GM19025 (cell line): ENCODE results near the gene TSPAN2.

Experiments used
- ATAC-seq: cut with Tn5 transposase; IDR thresholded peaks from one replicate; pipeline ENCODE4 v1.9.1; 2021; ENCODE audit warnings: mild to moderate bottlenecking, low read depth, moderate library complexity; ENCODE audit not compliant: unreplicated experiment

Gene TSPAN2

DNA sequence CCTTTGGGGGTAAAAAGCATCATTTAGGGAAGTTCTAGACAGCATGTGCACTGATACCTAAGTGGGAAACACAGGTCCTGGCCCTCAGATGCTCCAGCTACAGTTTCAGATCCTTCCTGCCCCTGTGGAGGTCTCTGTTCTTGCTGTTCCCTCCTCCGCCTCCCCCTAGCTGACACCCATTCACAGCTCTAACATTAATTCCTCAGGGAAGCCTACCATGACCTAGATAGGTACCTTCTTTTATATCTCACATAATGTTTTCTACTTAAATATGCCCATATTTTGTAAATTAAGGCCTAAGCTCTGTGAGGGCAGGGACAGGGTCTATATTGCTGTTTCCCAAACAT is 11.3 kb downstream of the TSPAN2 start:
- ATAC-seq: no peak

GRCh38 chr1:115077286-115077983 is 11.9 kb downstream of the TSPAN2 start:
- no peak for ATAC-seq

DNA sequence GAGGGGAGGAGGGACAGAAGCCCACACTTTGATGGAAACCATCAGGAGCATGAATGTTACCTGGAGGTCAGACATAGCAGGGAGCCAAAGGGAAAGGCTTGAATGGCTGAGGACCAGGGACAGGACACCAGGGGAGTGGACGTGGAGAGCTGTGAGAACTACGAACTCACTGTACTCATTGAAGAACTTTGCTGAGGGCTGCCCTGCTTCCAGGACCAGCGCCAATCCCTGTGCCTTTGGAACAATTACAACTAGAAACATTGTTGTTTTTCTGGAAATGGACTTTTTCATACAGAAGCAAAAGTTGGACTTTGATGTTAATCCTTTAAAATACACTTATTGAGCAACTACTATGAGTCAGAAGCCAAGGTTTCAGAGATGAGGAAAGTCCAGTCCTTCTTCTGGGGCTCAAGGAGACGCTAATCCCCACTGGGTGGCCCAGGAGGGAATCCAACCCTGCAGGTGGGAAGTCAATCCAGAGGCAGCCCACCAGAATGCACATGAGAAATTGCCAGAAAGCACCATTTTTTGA is 12.9 kb downstream of the TSPAN2 start:
- ATAC-seq: no peak

GRCh38 chr1:115074839-115075534 is 14.3 kb downstream of the TSPAN2 start:
- ATAC-seq: no peak

- ATAC-seq: no peak
These were observed 15.8 kb downstream of the TSPAN2 start for GRCh38 chr1:115073298-115074087.

DNA sequence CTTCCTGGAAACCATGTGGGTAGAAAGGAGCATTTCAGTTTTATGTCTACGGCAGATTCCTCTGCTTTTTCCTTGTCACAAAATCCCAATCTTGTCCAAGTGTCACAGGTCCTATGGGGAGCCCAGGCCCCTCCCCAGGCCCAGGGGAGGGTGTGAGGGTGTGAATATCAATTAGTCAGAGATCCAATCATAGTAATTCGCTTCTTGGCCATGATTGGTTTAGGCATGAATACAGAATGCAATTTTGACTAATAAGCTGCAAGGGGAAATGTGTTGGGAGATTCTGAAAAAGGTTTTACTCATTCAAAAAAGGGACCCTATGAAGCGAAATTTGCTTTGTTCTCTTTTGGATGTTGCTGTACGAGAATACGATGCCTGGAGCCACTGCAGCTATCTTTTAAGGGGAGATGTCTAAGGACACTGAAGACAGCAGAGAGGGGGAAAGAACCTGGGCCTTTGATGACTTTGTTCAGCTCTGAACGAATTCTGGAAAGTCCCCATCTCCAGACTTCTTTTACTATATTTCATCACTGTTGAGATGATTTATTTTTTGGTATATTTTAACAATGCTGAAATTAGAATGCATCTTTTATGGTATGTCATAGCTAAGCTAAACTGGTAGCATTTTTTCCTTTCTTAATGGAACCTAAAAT is 18.2 kb downstream of the TSPAN2 start:
- no peak for ATAC-seq

- no peak for ATAC-seq
These were observed 19.5 kb downstream of the TSPAN2 start for GRCh38 chr1:115069659-115070308.

DNA sequence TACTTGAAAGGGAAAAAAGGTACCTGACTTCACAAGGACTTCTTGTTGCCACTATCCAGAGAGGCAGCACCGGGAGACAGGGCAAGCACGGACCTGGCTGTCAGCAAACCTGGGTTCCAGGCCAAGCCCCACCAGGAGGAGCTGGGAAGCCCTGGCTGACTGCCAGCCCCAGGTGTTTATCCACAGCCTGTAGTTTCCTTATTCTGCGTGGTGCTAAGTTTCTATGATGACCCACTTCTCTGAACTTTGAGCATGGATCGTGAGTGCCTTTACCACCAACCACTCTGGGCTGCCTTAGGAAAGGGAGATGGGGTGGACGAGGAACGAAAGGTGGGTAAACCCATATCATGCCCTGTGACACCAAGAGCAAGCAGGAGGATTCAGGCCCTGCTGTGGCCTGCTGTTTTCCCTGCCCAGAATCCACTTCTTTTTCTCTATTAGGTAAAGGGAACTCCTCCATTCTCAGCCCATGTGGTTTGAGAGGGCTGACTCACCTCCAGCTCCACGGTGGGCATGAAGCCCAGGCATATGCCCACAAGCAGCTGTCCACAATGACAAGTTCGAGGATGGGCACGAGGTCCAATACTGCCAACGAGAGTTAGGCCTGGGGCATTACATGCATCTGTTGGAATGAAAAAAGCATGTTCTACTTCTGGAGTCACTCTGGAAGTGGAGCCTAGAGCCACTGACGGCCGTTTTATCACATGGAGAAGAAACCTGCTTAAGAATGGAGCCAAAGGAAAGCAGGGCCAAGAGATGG is 20.3 kb downstream of the TSPAN2 start:
- ATAC-seq: no peak

DNA sequence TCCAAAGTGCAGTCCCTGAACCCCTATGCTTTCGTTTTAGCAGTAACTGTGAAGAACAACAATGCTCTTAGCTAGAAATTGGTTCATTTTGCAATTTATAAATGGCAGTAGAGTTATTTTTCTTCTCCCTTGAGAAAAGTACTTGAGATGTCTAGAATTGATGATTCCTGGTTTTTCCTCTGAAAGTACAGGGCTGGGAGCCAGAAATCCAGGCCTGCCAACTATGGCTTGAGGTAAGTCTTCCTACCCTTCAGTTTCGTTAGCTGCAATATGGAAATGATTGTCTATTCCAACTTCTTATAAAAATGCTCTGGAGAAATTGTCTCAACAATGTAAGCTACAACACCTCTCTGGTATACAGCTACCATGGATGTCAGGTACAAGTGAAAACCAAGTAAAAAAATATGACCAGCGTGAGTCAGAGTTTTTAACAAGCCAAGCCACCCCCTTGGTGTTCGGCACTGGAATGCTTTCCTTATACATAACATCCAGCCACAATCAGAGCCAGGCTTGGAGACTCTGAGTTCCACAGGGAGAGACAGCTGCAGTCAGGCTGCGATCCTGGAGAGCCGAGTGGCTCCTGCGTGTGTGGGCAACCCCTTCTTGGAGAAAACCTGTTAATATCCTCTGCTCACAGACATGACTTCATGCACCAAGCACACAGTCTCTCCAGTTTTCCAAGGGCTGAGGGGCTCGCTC is 22.0 kb downstream of the TSPAN2 start:
- no peak for ATAC-seq

GRCh38 chr1:115065021-115065420 is 24.3 kb downstream of the TSPAN2 start:
- ATAC-seq: no peak

- no peak for ATAC-seq
These were observed 24.8 kb downstream of the TSPAN2 start for GRCh38 chr1:115064461-115064860.

- ATAC-seq: no peak
These were observed 25.9 kb downstream of the TSPAN2 start for GRCh38 chr1:115063228-115063901.

DNA sequence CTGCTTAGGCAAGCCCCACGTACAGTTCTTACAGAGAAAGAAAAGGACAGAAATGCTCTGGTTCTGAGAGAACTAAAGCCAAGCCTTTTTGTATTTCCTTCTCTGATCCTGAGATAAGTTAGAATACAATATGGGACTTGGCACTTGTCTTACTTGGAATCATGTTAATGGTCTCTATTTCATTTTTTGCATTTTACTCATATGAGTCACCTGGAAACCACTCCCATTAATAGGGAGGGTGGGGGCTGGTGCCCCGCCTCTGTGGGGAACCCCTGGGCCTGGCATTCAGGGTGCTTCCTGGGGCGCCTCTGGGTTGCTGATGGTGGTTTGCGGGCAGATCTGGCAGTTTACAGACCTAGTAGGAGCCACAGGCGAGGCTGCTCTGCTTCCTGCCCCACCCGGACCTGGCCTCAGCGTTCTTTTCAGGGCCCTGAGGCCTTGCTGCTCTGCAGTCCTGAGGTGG is 26.7 kb downstream of the TSPAN2 start:
- ATAC-seq: no peak

- no peak for ATAC-seq
These were observed 28.8 kb downstream of the TSPAN2 start for GRCh38 chr1:115060501-115060900.

DNA sequence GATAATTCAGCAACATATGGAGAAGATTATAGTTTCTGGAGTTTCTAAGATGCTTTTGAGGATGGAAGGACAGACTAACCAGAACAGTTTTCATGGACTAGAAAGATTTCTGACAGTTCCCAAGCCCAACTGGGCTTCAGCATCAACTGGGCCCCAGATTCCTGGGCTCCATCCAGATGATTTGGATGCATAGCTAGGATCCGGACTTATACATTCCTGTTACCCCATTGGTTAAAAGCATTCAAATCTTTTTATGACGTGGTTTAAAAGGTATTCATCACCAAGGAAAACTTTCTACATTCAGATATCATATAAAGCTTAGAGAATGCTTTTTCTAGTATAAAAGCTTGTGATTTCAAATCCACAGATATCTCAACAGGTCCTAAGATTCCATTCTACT is 30.0 kb downstream of the TSPAN2 start:
- no peak for ATAC-seq

GRCh38 chr1:115057661-115058254 is 31.5 kb downstream of the TSPAN2 start:
- no peak for ATAC-seq

DNA sequence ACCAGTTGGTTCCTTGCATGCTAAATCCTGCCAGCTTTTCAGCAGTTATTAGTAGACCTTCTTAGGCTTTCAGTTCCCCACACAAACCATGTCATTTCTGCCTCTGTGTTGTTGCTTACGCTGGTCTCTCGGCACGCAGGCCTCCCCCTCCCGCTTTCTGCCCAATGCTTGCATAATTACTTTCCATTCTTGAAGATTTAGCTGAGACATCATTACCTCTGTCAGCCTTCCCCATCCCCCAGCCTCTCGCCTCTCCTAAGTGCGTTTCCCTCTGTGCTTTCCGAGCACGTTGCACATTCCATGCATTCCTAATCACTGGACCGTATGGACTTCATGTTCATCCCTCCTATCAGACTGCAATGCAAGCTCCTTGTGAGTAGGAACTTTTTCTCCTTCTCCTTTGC is 32.9 kb downstream of the TSPAN2 start:
- ATAC-seq: no peak
